Testis (tissue), 2 donors: ENCODE data around the gene VWA8.

Experiments used
- POLR2A ChIP-seq: fragments of 450-650 bp; IDR thresholded peaks from one replicate; pipeline ENCODE4 v1.6.1; 2017; ENCODE audit warnings: antibody characterized with exemption, mild to moderate bottlenecking, moderate library complexity
- TF ChIP-seq, protein P1 (sequence below), 3 experiments: fragments of 450-650 bp in 2 of 3; fragments of 200-600 bp in 1 of 3; sonication (generic) in 1 of 3; IDR thresholded peaks; one replicate each; pipeline ENCODE4 v1.5.1; 2016 to 2019; ENCODE audit warnings: antibody characterized with exemption in 3 of 3, mild to moderate bottlenecking in 2 of 3, moderate library complexity in 1 of 3

DNA sequence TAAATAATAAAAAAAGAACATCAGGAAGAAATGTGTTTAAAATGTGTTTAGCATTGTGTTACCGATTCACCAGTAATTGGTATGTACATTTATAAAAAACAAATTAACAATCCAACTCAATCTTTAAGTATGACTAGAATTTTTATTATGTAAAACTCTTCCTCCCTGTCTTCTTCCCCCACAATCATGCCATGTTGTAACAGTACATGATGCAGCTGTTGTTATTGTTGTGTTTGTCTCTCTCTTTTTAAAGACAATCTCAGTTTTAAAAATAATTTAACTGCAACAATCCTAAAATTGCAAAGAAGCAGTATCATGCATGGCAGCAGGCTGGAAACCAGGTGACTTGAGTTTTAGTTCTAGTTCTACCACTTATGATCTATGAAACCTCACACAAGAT is 323.3 kb downstream of the VWA8 start:
- TF ChIP-seq, protein P1, sequence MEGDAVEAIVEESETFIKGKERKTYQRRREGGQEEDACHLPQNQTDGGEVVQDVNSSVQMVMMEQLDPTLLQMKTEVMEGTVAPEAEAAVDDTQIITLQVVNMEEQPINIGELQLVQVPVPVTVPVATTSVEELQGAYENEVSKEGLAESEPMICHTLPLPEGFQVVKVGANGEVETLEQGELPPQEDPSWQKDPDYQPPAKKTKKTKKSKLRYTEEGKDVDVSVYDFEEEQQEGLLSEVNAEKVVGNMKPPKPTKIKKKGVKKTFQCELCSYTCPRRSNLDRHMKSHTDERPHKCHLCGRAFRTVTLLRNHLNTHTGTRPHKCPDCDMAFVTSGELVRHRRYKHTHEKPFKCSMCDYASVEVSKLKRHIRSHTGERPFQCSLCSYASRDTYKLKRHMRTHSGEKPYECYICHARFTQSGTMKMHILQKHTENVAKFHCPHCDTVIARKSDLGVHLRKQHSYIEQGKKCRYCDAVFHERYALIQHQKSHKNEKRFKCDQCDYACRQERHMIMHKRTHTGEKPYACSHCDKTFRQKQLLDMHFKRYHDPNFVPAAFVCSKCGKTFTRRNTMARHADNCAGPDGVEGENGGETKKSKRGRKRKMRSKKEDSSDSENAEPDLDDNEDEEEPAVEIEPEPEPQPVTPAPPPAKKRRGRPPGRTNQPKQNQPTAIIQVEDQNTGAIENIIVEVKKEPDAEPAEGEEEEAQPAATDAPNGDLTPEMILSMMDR (IDR thresholded peaks at IDR 0.05) = no peak
- TF ChIP-seq POLR2A = no peak
